Esophagus squamous epithelium (tissue), 5 donors: Measurements from ENCODE around the gene STAMBPL1. TPM values are rescaled to one million over a fixed set of nuclear protein-coding genes. Genes with fewer than 3 reads are reported as not detected.
"Not testable (repeated sequence)": the region's sequence is repeated elsewhere in the genome, so short reads cannot be mapped to it uniquely, and the experiment has no call there.

Experiments
- DNase-seq: peaks from one replicate; lab custom pipeline; 2025; lab: John Stamatoyannopoulos, UW
- H3K27ac ChIP-seq, 4 donors: fragments of 200-600 bp; sonication (generic); one replicate each; pipeline ENCODE4 v1.5.1; 2016 to 2019; ENCODE audit warnings: mild to moderate bottlenecking in 1 of 4
- H3K27me3 ChIP-seq, 4 donors: fragments of 200-600 bp; sonication (generic); 1 replicate in 3 of 4; 2 replicates in 1 of 4; pipeline versions ENCODE4 v1.5.1 to v1.6.0; 2017 to 2021; ENCODE audit warnings: antibody characterized with exemption in 1 of 4
- H3K36me3 ChIP-seq, 3 donors: fragments of 200-600 bp; sonication (generic); one replicate each; pipeline ENCODE4 v1.5.1; 2016 to 2019
- H3K4me1 ChIP-seq, 3 donors: fragments of 200-600 bp; sonication (generic); one replicate each; pipeline ENCODE4 v1.5.1; 2017 to 2019
- H3K4me3 ChIP-seq, 4 donors: fragments of 200-600 bp; sonication (generic); 1 replicate in 3 of 4; 2 replicates in 1 of 4; pipeline ENCODE4 v1.5.1; 2016 to 2019; ENCODE audit warnings: mild to moderate bottlenecking in 2 of 4, moderate library complexity in 1 of 4
- H3K9me3 ChIP-seq, 3 donors: fragments of 200-600 bp; sonication (generic); one replicate each; pipeline ENCODE4 v1.5.1; 2016 to 2019
- CTCF ChIP-seq, 6 experiments: fragments of 450-650 bp in 4 of 6; fragments of 200-600 bp in 2 of 6; sonication (generic) in 2 of 6; IDR thresholded peaks; one replicate each; pipeline ENCODE4 v1.5.1; 2016 to 2019; ENCODE audit warnings: antibody characterized with exemption in 6 of 6, mild to moderate bottlenecking in 4 of 6, moderate library complexity in 4 of 6
- POLR2A ChIP-seq, 4 donors: fragments of 450-650 bp; IDR thresholded peaks; one replicate each; pipeline ENCODE4 v1.6.1; 2017; ENCODE audit warnings: antibody characterized with exemption in 4 of 4, mild to moderate bottlenecking in 4 of 4, moderate library complexity in 3 of 4
- WGBS, 2 donors: methylation state at CpG; one replicate each; pipeline ENCODE4 v1.1.5; 2018; 5-methylcytosine and 5-hydroxymethylcytosine counted together
- intact Hi-C: fragments of 100-400 bp; cut with DNase I; formaldehyde crosslinking; loops from one replicate; pipeline ENCODE4 v1.15.0; 2022
- total RNA-seq, 4 donors: library from RNA; depleted of rRNA; stranded (reverse); fragments of >200 nt; gene quantifications; one replicate each; pipeline ENCODE4 v1.1.0, GENCODE V29; 2016
- donor health status: DM: yes; HTN: yes; CAD: no.

Gene STAMBPL1
- total RNA-seq, 4 donors from 2014 or later = 3.5 to 21.0 (median 7.6) TPM

DNA sequence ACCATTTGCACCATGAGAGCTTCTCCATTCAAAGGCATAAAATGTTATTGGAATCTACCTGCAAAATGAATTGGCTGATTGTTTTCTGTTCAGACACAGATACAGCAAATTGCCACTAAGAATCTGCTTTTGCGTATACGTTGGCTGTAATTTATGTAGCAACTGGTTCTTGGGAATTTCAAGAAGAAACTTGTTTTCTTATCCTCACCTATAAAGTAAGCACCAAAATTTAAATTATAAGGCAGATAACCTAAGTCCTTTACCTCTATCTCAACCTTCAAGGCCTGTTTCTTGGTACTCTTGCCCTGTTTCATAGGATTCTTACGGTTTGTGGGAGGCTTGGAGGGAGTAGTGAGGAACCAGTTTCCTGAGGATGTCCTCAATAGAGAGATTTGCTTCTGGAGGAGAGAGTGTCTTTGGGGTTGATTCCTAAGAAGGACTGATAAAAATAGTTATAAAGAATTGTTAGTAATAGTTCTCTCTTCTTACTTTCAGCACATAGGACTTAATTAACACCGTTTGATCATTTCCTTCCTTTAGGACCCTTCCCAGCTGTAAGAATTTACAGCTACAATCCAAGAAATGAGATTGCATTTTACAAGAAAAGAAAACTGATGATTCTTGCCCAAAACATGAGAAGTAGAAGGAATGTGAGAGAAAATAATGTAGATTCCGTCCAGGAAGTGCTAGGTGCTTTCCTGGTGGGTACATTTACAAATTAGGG, 2.0 kb downstream of the STAMBPL1 start:
- H3K4me3 ChIP-seq = peak overlapping the region in 2 of 4 donors; percentile 70 to 93
- H3K9me3 ChIP-seq = no peaks in the 10 kb centered on the region
- H3K27me3 ChIP-seq = no peaks in the 10 kb centered on the region
- no peak for DNase-seq
- 40 to 41% methylated on average over 5 of the region's 5 CpGs for WGBS, 2 donors
- no peak for TF ChIP-seq POLR2A (IDR thresholded peaks at IDR 0.05)
- no peak for TF ChIP-seq CTCF (IDR thresholded peaks at IDR 0.05)
- intact Hi-C loops = no loop called here
- H3K36me3 ChIP-seq = no peaks in the 10 kb centered on the region
- peaks cover 9 to 56% (median 15%) of the 10 kb centered on the region in 3 donors for H3K4me1 ChIP-seq
- peak overlapping the region; percentile 91 to 98 (median 96) for H3K27ac ChIP-seq

DNA sequence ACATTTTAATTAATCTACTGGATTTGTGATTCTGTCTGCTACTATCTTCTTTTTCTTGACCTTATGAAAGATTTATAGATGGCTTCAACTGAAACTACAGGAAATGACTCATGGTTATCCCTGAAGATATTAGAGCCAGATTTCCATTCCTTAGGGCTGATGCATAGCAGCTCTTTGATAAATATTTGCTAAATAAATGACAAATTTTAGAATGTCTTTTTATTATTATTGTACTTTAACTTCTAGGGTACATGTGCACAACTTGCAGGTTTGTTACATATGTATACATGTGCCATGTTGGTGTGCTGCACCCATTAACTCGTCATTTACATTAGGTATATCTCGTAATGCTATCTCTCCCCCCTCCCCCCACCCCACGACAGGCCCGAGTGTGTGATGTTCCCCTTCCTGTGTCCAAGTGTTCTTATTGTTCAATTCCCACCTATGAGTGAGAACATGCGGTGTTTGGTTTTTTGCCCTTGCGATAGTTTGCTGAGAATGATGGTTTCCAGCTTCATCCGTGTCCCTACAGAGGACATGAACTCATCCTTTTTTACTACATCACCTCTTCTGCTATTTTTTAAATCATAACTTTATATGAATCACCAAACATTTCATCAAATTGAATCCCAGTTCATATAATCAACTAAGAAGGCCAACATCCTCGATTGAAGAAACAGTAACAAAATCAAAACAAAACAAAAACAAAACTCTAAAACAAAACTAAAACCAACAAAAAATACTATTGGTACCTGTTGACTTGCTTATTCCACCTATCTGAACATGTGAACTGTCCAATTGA, 2.8 kb downstream of the STAMBPL1 start:
- DNase-seq, intact Hi-C loops, H3K9me3 ChIP-seq, H3K36me3 ChIP-seq, H3K27me3 ChIP-seq: not testable (repeated sequence)
- 46 to 53% methylated on average over 8 of the region's 8 CpGs for WGBS, 2 donors
- peak overlapping the region; percentile 91 to 98 (median 96) for H3K27ac ChIP-seq
- H3K4me3 ChIP-seq = peak overlapping the region in 1 of 4 donors; percentile 93
- peaks cover 9 to 56% (median 15%) of the 10 kb centered on the region in 3 donors for H3K4me1 ChIP-seq

DNA sequence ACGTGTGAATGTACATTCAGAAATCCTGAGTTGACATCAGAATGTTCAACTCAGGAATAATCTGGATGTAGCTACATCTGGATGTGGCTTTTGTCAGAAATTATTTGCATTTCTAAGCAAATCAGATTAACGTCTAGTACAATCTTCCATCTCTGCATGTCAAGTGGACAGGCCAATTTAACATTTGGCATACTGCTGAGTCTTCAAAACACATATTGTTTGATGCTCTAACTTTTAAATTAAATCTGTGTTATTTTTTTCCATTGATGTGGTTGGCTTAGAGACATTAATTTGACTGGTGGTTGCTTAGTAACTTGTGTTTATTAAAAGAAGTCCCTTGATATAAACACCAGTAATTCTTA, 3.4 kb downstream of the STAMBPL1 start:
- WGBS, 2 donors = 45 to 56% methylated on average over 2 of the region's 2 CpGs
- TF ChIP-seq POLR2A (IDR thresholded peaks at IDR 0.05) = no peak
- TF ChIP-seq CTCF (IDR thresholded peaks at IDR 0.05) = no peak
- H3K27ac ChIP-seq = peak overlapping the region in 3 of 4 donors; percentile 94 to 98 (median 98)
- H3K9me3 ChIP-seq = no peaks in the 10 kb centered on the region
- peaks cover 9 to 56% (median 15%) of the 10 kb centered on the region in 3 donors for H3K4me1 ChIP-seq
- DNase-seq = no peak
- H3K27me3 ChIP-seq = no peaks in the 10 kb centered on the region
- H3K36me3 ChIP-seq = no peaks in the 10 kb centered on the region
- H3K4me3 ChIP-seq = no peak overlapping the region
- intact Hi-C loops = no loop called here

DNA sequence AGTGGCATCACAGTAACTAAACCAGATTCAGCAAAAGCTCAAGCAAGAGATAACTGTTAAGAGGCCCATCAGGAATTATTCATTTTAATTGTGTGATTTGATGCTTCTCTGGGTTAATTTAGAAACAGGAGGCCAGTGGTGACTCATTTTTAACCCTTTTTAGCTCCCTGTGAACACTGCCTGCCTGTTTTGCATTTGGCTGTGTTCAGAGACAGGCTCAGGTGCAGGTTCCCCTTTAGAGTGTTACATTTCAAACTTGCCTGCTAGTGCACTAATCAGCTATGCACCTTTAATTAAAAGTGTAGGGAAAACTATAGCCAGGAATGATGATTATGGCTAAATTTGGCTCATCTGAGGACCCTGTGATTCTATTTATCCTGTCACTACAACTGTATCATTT, 6.5 kb downstream of the STAMBPL1 start:
- DNase-seq = no peak
- no peaks in the 10 kb centered on the region for H3K27me3 ChIP-seq
- intact Hi-C loops = no loop called here
- H3K9me3 ChIP-seq = no peaks in the 10 kb centered on the region
- TF ChIP-seq CTCF (IDR thresholded peaks at IDR 0.05) = no peak
- no peak for TF ChIP-seq POLR2A (IDR thresholded peaks at IDR 0.05)
- H3K27ac ChIP-seq = no peak overlapping the region
- no peaks in the 10 kb centered on the region for H3K36me3 ChIP-seq
- peaks cover 8 to 37% (median 15%) of the 10 kb centered on the region in 3 donors for H3K4me1 ChIP-seq
- H3K4me3 ChIP-seq = no peak overlapping the region

GRCh38 chr10:88888810-88889445, 8.9 kb downstream of the STAMBPL1 start:
- H3K4me1 ChIP-seq = peaks cover 0 to 23% (median 8%) of the 10 kb centered on the region in 3 donors
- TF ChIP-seq POLR2A (IDR thresholded peaks at IDR 0.05) (no peak), CTCF (IDR thresholded peaks at IDR 0.05) (no peak)
- no peaks in the 10 kb centered on the region for H3K27me3 ChIP-seq
- H3K9me3 ChIP-seq = no peaks in the 10 kb centered on the region
- DNase-seq = no peak
- intact Hi-C loops = no loop called here
- no peaks in the 10 kb centered on the region for H3K36me3 ChIP-seq
- no peak overlapping the region for H3K4me3 ChIP-seq
- H3K27ac ChIP-seq = no peak overlapping the region
